Adrenal gland (tissue), 5 donors: ENCODE measurements around the gene NRAP.

Experiments used
- CTCF ChIP-seq, 6 experiments: fragments of 450-650 bp in 4 of 6; fragments of 200-600 bp in 2 of 6; sonication (generic) in 1 of 6; IDR thresholded peaks; 1 replicate in 5 of 6; 2 replicates in 1 of 6; pipeline versions ENCODE4 v1.5.1 to v1.8.0; 2016 to 2021; ENCODE audit warnings: antibody characterized with exemption in 6 of 6, mild to moderate bottlenecking in 2 of 6, moderate library complexity in 1 of 6
- POLR2A ChIP-seq, 2 donors: fragments of 450-650 bp; IDR thresholded peaks; one replicate each; pipeline ENCODE4 v1.6.1; 2017; ENCODE audit warnings: antibody characterized with exemption in 2 of 2, mild to moderate bottlenecking in 2 of 2, moderate library complexity in 1 of 2
- donor health status: DM: no; HTN: no; CAD: no.

DNA sequence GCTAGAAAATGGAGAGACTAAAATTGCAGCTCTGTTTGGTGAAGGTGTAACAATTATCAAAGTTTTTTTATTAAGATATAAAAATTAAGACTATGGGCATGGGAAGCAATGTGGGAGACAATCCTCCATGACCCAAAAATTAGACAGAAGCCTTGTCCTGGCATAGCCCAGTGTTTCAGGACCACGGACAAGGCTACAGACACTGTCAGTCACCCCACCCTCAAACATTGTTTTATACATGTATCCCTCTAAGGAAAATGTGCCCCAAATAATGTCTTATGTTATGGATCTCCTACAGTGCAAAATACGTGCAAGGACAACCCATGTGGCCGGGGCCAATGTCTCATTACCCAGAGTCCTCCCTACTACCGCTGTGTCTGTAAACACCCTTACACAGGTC, 87.0 kb downstream of the NRAP start:
- TF ChIP-seq POLR2A (IDR thresholded peaks at IDR 0.05), result no peak
- TF ChIP-seq CTCF (IDR thresholded peaks at IDR 0.05), result no peak
